Airway epithelial cell (primary cell): ENCODE data around the gene JDP2. TPM values are rescaled to one million over a fixed set of nuclear protein-coding genes. Genes with fewer than 3 reads are reported as not detected.

Source experiments
- total RNA-seq: library from RNA; depleted of rRNA; stranded (reverse); fragments of >200 nt; gene quantifications from 2 replicates; pipeline ENCODE4 v1.2.3, GENCODE V29; 2015

Gene JDP2, protein sequence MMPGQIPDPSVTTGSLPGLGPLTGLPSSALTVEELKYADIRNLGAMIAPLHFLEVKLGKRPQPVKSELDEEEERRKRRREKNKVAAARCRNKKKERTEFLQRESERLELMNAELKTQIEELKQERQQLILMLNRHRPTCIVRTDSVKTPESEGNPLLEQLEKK
- 26.0 and 29.2 TPM in 2 replicates for total RNA-seq

DNA sequence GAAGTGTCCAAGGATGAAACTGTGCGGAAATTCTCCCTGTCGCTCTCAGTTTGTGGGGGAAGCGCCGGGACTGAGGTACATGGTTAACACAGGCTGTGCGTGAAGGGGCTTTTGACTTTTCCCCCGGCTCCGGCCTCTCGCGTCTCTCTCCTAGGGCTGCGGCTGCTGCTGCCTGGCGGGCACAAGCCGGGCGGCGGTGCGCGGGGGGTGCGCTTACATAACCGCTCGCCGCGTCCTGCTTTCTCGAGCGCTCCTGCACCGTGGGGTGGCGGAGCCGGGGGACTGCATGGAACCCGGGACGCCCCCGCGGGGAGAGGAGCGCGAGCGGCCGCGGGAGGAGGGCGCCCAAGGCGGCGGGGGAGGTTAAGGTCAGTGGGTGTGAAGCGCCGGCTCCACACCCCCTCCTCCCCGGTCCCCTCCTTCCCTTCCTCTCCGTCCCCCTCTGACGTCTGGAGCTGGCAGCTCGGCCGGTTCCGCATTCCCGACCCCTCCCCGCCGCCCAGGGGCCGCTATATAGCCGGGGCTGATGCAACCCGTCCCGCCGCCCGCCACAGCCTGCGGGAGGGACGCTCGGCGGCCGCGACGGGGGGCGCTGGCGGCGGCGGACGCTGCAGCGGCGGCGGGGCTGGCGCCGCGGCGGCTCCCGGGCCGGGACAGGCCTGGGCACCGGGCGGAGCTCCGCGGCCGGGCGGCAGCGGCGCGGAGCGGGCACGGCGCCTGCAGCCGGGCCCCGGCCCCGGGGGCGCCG, at the start of gene JDP2:
JDP2 (plus strand) TSS at position 541 of the 748 bp plus-strand sequence. CDS start 9,899 bp downstream, outside the sequence.

DNA sequence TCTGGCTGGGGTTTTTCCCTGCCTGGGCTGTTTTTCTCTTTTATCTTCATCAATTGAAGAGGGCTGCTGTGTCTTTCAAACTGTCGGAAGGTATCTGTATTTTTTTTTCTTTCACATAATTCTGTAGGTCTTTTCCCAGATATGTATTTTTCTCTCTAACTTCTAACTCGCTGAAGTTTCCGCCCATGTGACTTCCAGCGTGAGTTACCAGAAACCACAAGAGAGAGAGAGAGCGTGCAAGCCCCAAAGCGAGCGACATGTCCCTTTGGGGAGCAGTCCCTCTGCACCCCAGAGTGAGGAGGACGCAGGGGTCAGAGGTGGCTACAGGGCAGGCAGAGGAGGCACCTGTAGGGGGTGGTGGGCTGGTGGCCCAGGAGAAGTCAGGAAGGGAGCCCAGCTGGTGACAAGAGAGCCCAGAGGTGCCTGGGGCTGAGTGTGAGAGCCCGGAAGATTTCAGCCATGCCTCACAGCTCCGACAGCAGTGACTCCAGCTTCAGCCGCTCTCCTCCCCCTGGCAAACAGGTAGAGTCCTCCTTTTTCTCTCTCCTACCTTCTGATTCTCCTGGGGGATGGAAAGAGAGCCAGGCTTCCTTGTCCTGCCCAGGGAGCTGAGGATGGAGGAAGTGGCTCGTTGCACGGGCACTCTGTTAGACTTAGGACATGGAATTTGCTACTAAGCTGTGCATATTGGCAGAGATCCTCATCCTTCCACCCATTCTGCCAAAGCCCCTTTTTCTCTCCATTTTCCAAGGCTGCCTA, 94.6 kb downstream of the JDP2 start, which contains the start of gene BATF:
BATF (plus strand) TSS at position 246 of the 759 bp plus-strand sequence; CDS start at position 460, 214 bp downstream.

Other genes starting within 250 kb of the JDP2 start
- gene FOS, start 149.2 kb upstream of the JDP2 start, total RNA-seq, result 147 and 192 TPM in 2 replicates
- gene BATF, start 94.4 kb downstream of the JDP2 start, total RNA-seq, result 2.1 and 7.3 TPM in 2 replicates
- gene FLVCR2, start 150.6 kb downstream of the JDP2 start, total RNA-seq, result 1.8 and 2.2 TPM in 2 replicates
- 18.8 and 24.2 TPM in 2 replicates for gene ERG28, start 232.9 kb downstream of the JDP2 start, total RNA-seq
- 11.6 and 14.0 TPM in 2 replicates for gene TTLL5, start 233.2 kb downstream of the JDP2 start, total RNA-seq